LHCN-M2 (cell line): ENCODE measurements around the gene RBMXL3. TPM values are rescaled to one million over a fixed set of nuclear protein-coding genes. Genes with fewer than 3 reads are reported as not detected.

ENCODE experiments used
- DNase-seq: peaks from one replicate; pipeline ENCODE4 v3.0.0-alpha.2; 2012; ENCODE audit warnings: low read depth
- total RNA-seq: library from RNA; depleted of rRNA; stranded (reverse); fragments of >200 nt; gene quantifications from 2 replicates; pipeline ENCODE4 v1.2.3, GENCODE V29; 2014; rRNA removed

The RBMXL3 gene
- total RNA-seq, 1 experiment from 2014 or later, result not detected

- DNase-seq, result no peak
Measured at GRCh38 chrX:115233497-115234455, 44.6 kb downstream of the RBMXL3 start, which contains the start of gene LRCH2. LRCH2 (minus strand) TSS chrX:115234096; CDS start chrX:115234041, 55 bp downstream.

GRCh38 chrX:115234461-115234860 is 45.3 kb downstream of the RBMXL3 start:
- DNase-seq, result no peak

GRCh38 chrX:115236560-115236959 is 47.4 kb downstream of the RBMXL3 start:
- no peak for DNase-seq

GRCh38 chrX:115237056-115237455 is 47.8 kb downstream of the RBMXL3 start:
- DNase-seq, result no peak

Other genes with a start within 250 kb of the RBMXL3 start
- gene IL13RA2, start 171.8 kb upstream of the RBMXL3 start, total RNA-seq, result not detected in 2 replicates
- gene LRCH2, start 44.7 kb downstream of the RBMXL3 start, total RNA-seq, result not detected in 2 replicates
- gene LUZP4, start 100.3 kb downstream of the RBMXL3 start, total RNA-seq, result not detected in 2 replicates